Fibroblast of pulmonary artery (primary cell): Measurements from ENCODE around the gene SLC6A16.
A peak's percentile ranks its signal among the peaks of the same experiment; 100 is the strongest.
"Not testable (repeated sequence)": the region's sequence is repeated elsewhere in the genome, so short reads cannot be mapped to it uniquely, and the experiment has no call there.

Experiments used
- DNase-seq: peaks from one replicate; pipeline ENCODE4 v3.0.0-alpha.2; 2010; ENCODE audit warnings: low read depth
- H3K4me3 ChIP-seq: replicated peaks from 2 replicates; pipeline ENCODE4 v1.5.1; 2011; ENCODE audit warnings: low read depth, mild to moderate bottlenecking, control low read depth, low read length, moderate library complexity
- CTCF ChIP-seq: IDR thresholded peaks from 2 replicates; pipeline ENCODE4 v1.5.1; 2011; ENCODE audit warnings: mild to moderate bottlenecking, control low read depth, low read length, inconsistent platforms; ENCODE audit errors: missing control alignments

The SLC6A16 gene

GRCh38 chr19:49287141-49287770 lies 37.7 kb downstream of the SLC6A16 start:
- no peak for TF ChIP-seq CTCF
- no peak for DNase-seq
- H3K4me3 ChIP-seq, result no peak overlapping the region

GRCh38 chr19:49282184-49282583 lies 42.8 kb downstream of the SLC6A16 start:
- no peak for TF ChIP-seq CTCF
- H3K4me3 ChIP-seq, result no peak overlapping the region
- DNase-seq, result no peak

GRCh38 chr19:49272204-49272603 lies 52.8 kb downstream of the SLC6A16 start:
- DNase-seq, result peak; percentile 32
- H3K4me3 ChIP-seq, result no peak overlapping the region
- TF ChIP-seq CTCF, result no peak

GRCh38 chr19:49271080-49271753 lies 53.8 kb downstream of the SLC6A16 start:
- no peak for DNase-seq
- no peak overlapping the region for H3K4me3 ChIP-seq
- TF ChIP-seq CTCF, result no peak

GRCh38 chr19:49266409-49266808 lies 58.6 kb downstream of the SLC6A16 start:
- H3K4me3 ChIP-seq, result not testable (repeated sequence)
- peak; percentile 77 for DNase-seq
- peak; percentile 43 for TF ChIP-seq CTCF

GRCh38 chr19:49264258-49264657 lies 60.7 kb downstream of the SLC6A16 start:
- DNase-seq, result no peak
- TF ChIP-seq CTCF, result no peak
- H3K4me3 ChIP-seq, result no peak overlapping the region

GRCh38 chr19:49261602-49262001 lies 63.4 kb downstream of the SLC6A16 start:
- no peak overlapping the region for H3K4me3 ChIP-seq
- TF ChIP-seq CTCF, result no peak
- peak; percentile 18 for DNase-seq
